Kidney (tissue), 22 donors: ENCODE data around the gene PLK2. TPM values are rescaled to one million over a fixed set of nuclear protein-coding genes. Genes with fewer than 3 reads are reported as not detected.

Source experiments
- DNase-seq, 5 donors: peaks; one replicate each; pipeline ENCODE4 v3.0.0-alpha.2; 2013 to 2020
- FAIRE-seq: peaks from 2 replicates; lab custom pipeline; 2012; peaks lifted over from hg19 to GRCh38; lab: Jason Lieb, UNC
- H3K27ac ChIP-seq, 2 donors: one replicate each; pipeline ENCODE4 v1.7.0; 2013; ENCODE audit warnings: low read depth in 2 of 2, low read length in 2 of 2, inconsistent platforms in 1 of 2
- H3K27me3 ChIP-seq: one replicate; pipeline ENCODE4 v1.7.1; 2013; ENCODE audit warnings: low read length, inconsistent platforms; ENCODE audit not compliant: control insufficient read depth, insufficient read depth
- H3K36me3 ChIP-seq, 3 donors: one replicate each; pipeline versions ENCODE4 v1.7.0 to v1.7.1; 2013; ENCODE audit warnings: low read length in 3 of 3, control low read depth in 1 of 3, inconsistent platforms in 1 of 3; ENCODE audit not compliant: insufficient read depth in 3 of 3, control insufficient read depth in 2 of 3
- H3K4me1 ChIP-seq, 3 donors: one replicate each; pipeline versions ENCODE4 v1.7.0 to v1.7.1; 2013; ENCODE audit warnings: low read length in 3 of 3, inconsistent platforms in 1 of 3, low read depth in 1 of 3; ENCODE audit not compliant: control insufficient read depth in 2 of 3, insufficient read depth in 2 of 3
- H3K4me3 ChIP-seq, 3 donors: one replicate each; pipeline versions ENCODE4 v1.7.0 to v1.8.1; 2013; ENCODE audit warnings: low read length in 3 of 3, control low read depth in 1 of 3, inconsistent platforms in 1 of 3
- H3K9ac ChIP-seq, 3 donors: one replicate each; pipeline versions ENCODE4 v1.7.0 to v1.7.1; 2013; ENCODE audit warnings: low read length in 3 of 3, control low read depth in 1 of 3, inconsistent platforms in 1 of 3
- H3K9me3 ChIP-seq, 3 donors: one replicate each; pipeline versions ENCODE4 v1.7.0 to v1.7.1; 2013; ENCODE audit warnings: low read length in 3 of 3, control low read depth in 1 of 3, inconsistent platforms in 1 of 3; ENCODE audit not compliant: control insufficient read depth in 2 of 3, insufficient read depth in 1 of 3
- intact Hi-C: fragments of 100-400 bp; cut with DNase I; formaldehyde crosslinking; loops from one replicate; pipeline ENCODE4 v1.11.1; 2022
- long read RNA-seq, 10 donors: library from polyadenylated mRNA in 1 of 10; unstranded in 1 of 10; transcript quantifications; one replicate each; pipeline ENCODE4 v2.0.0 and lab custom pipeline, GENCODE V29; 2021 to 2026
- polyA plus RNA-seq: library from polyadenylated mRNA; stranded (reverse); fragments of 350-450 nt; fragmentation: Illumina TruSeq; extraction: RNeasy Lipid Tissue Mini Kit (QIAGEN cat#74804); gene quantifications from one replicate; pipeline ENCODE4 v1.2.3, GENCODE V29; 2014; ENCODE audit warnings: low read depth, low replicate concordance; ENCODE audit not compliant: insufficient read depth
- total RNA-seq: library from RNA; stranded (reverse); fragmentation: NEBNext Ultra II Directional; extraction: Animal tissue kit (Norgen Biotek cat#: 25700); gene quantifications from one replicate; pipeline ENCODE4 v1.2.1, GENCODE V29; 2021
- TF ChIP-seq, protein P1 (sequence below): IDR thresholded peaks from 3 replicates; pipeline ENCODE4 v1.5.1; 2012; ENCODE audit warnings: mild to moderate bottlenecking, moderate library complexity, borderline replicate concordance; ENCODE audit not compliant: insufficient read depth; ENCODE audit errors: extremely low read depth
- donor health status: control.
- donor health status: control.
- donor health status: control.
- donor health status: control.
- donor health status: control.
- donor health status: DM: yes; HTN: yes; CAD: no.
- donor health status: Normal renal cell carcinoma (clear cell type).

PLK2 gene
- 53.1 TPM for total RNA-seq
- polyA plus RNA-seq: 8.4 TPM
- long read RNA-seq, donor 1, transcript PLK2-206 (2 exons, 625 nt): major isoform, 11 of 28 reads
- long read RNA-seq, donor 1, transcript PLK2-201 (14 exons, 2,960 nt): minor isoform, 7 of 28 reads
- long read RNA-seq, donor 1, partial matches to known transcripts: 5 of 28 reads
- long read RNA-seq, donor 1, other reads (novel, unspliced or antisense): 0 of 28 reads
- long read RNA-seq, donor 2, transcript PLK2-201 (14 exons, 2,960 nt): minor isoform, 5 of 27 reads
- long read RNA-seq, donor 2, transcript PLK2-206 (2 exons, 625 nt): major isoform, 12 of 27 reads
- long read RNA-seq, donor 2, transcript PLK2-213 (3 exons, 823 nt): minor isoform, 7 of 27 reads
- long read RNA-seq, donor 2, partial matches to known transcripts: 0 of 27 reads
- long read RNA-seq, donor 2, other reads (novel, unspliced or antisense): 0 of 27 reads
- long read RNA-seq, donor 3, transcript PLK2-206 (2 exons, 625 nt): major isoform, 9 of 18 reads
- long read RNA-seq, donor 3, partial matches to known transcripts: 0 of 18 reads
- long read RNA-seq, donor 3, other reads (novel, unspliced or antisense): 0 of 18 reads
- long read RNA-seq, donor 4, transcript PLK2-206 (2 exons, 625 nt): minor isoform, 5 of 14 reads
- long read RNA-seq, donor 4, transcript PLK2-201 (14 exons, 2,960 nt): major isoform, 9 of 14 reads
- long read RNA-seq, donor 4, partial matches to known transcripts: 0 of 14 reads
- long read RNA-seq, donor 4, other reads (novel, unspliced or antisense): 0 of 14 reads
- long read RNA-seq, donor 5, partial matches to known transcripts: 0 of 3 reads
- long read RNA-seq, donor 5, other reads (novel, unspliced or antisense): 0 of 3 reads
- long read RNA-seq, donor 6, transcript PLK2-206 (2 exons, 625 nt): major isoform, 8 of 19 reads
- long read RNA-seq, donor 6, transcript PLK2-201 (14 exons, 2,960 nt): minor isoform, 6 of 19 reads
- long read RNA-seq, donor 6, partial matches to known transcripts: 0 of 19 reads
- long read RNA-seq, donor 6, other reads (novel, unspliced or antisense): 0 of 19 reads
- long read RNA-seq, donor 7, transcript PLK2-201 (14 exons, 2,960 nt): major isoform, 42 of 45 reads
- long read RNA-seq, donor 7, partial matches to known transcripts: 0 of 45 reads
- long read RNA-seq, donor 7, other reads (novel, unspliced or antisense): 1 of 45 reads
- long read RNA-seq, donor 8, transcript PLK2-213 (3 exons, 823 nt): minor isoform, 6 of 48 reads
- long read RNA-seq, donor 8, transcript PLK2-201 (14 exons, 2,960 nt): minor isoform, 6 of 48 reads
- long read RNA-seq, donor 8, transcript PLK2-206 (2 exons, 625 nt): major isoform, 16 of 48 reads
- long read RNA-seq, donor 8, partial matches to known transcripts: 17 of 48 reads
- long read RNA-seq, donor 8, other reads (novel, unspliced or antisense): 0 of 48 reads
- long read RNA-seq, donor 9, transcript PLK2-206 (2 exons, 625 nt): major isoform, 8 of 28 reads
- long read RNA-seq, donor 9, partial matches to known transcripts: 11 of 28 reads
- long read RNA-seq, donor 9, other reads (novel, unspliced or antisense): 0 of 28 reads
- long read RNA-seq, donor 10, transcript PLK2-206 (2 exons, 625 nt): major isoform, 17 of 38 reads
- long read RNA-seq, donor 10, partial matches to known transcripts: 11 of 38 reads
- long read RNA-seq, donor 10, other reads (novel, unspliced or antisense): 0 of 38 reads

- H3K27me3 ChIP-seq: no peaks in the 10 kb centered on the region
- peaks cover 0 to 3% (median 0%) of the 10 kb centered on the region in 3 donors for H3K4me1 ChIP-seq
- FAIRE-seq (peak; percentile 41), DNase-seq (peak; percentile 93 to 97 (median 96))
- peak within 1 kb of the TSS; percentile 94 to 95 for H3K27ac ChIP-seq
- no peaks in the 10 kb centered on the region for H3K9me3 ChIP-seq
- intact Hi-C loops: loop anchor here (5.0 to 10.0 kb wide), 2 partner anchors 685 to 1163 kb away; no protein-coding TSS in a partner anchor
- H3K36me3 ChIP-seq: peaks cover 2 to 9% (median 4%) of the 10 kb centered on the region in 3 donors
- peak within 1 kb of the TSS; percentile 67 to 81 (median 74) for H3K4me3 ChIP-seq
- H3K9ac ChIP-seq: peak within 1 kb of the TSS; percentile 70 to 83 (median 74)
- TF ChIP-seq, protein P1, sequence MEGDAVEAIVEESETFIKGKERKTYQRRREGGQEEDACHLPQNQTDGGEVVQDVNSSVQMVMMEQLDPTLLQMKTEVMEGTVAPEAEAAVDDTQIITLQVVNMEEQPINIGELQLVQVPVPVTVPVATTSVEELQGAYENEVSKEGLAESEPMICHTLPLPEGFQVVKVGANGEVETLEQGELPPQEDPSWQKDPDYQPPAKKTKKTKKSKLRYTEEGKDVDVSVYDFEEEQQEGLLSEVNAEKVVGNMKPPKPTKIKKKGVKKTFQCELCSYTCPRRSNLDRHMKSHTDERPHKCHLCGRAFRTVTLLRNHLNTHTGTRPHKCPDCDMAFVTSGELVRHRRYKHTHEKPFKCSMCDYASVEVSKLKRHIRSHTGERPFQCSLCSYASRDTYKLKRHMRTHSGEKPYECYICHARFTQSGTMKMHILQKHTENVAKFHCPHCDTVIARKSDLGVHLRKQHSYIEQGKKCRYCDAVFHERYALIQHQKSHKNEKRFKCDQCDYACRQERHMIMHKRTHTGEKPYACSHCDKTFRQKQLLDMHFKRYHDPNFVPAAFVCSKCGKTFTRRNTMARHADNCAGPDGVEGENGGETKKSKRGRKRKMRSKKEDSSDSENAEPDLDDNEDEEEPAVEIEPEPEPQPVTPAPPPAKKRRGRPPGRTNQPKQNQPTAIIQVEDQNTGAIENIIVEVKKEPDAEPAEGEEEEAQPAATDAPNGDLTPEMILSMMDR: peak; percentile 28
These were observed at the start of gene PLK2 for GRCh38 chr5:58460002-58460731. TSS of gene PLK2 (minus strand) at chr5:58460086. CDS start at chr5:58459959, 127 bp downstream.

GRCh38 chr5:58507715-58508114 lies 47.8 kb upstream of the PLK2 start:
- Histone ChIP-seq H3K36me3 (no peaks in the 10 kb centered on the region), H3K27ac (no peak overlapping the region), H3K4me3 (no peak overlapping the region), H3K27me3 (no peaks in the 10 kb centered on the region), H3K4me1 (no peaks in the 10 kb centered on the region), H3K9ac (no peak overlapping the region), H3K9me3 (no peaks in the 10 kb centered on the region)
- FAIRE-seq: peak; percentile 35
- TF ChIP-seq, protein P1: no peak
- peak in 1 of 5 donors; percentile 20 for DNase-seq
- intact Hi-C loops: no loop called here
